ENCODE results near the gene MINDY1. TPM values are rescaled to one million over a fixed set of nuclear protein-coding genes. Genes with fewer than 3 reads are reported as not detected.

MINDY1 gene
- total RNA-seq, 2 donors from 2014 or later, result 43.5 to 50.4 TPM

- intact Hi-C loops (cut with DNase I, micrococcal nuclease), result no loop called here
- ATAC-seq (peak; percentile 30), DNase-seq (no peak)
These were observed 6.8 kb upstream of the MINDY1 start for GRCh38 chr1:151013518-151013917.

DNA sequence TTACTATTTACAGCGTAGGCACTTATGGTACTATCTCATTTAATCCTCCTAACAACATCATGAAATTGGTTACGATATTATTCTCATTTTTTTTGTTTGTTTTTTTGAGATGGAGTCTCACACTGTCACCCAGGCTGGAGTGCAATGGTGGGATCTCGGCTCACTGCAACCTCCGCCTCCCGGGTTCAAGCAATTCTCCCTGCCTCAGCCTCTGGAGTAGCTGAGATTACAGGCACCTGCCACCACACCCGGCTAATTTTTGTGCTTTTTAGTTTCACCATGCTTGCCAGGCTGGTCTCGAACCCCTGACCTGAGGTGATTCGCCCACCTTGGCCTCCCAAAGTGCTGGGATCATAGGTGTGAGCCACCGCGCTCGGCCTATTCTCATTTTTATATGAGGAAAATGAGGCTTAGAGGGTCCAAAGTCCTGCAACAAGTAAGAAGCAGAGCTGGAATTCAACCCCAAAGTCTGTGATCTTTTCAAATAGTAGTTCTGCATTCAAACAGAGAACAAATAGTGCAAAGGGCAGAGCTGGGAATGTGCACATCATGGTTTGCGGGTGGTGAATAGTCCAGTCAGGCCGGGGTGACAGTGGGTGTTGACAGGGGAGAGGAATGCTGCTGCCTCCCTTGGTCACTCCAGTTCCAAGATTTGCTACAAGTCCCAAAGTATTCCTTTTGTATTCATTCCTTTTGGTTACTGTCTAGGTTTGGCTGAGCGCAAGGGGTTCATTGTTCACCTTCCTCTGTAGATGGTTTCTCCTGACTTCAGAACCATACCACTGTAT lies 6.2 kb upstream of the MINDY1 start:
- DNase-seq, result peak; percentile 53 to 58
- intact Hi-C loops (cut with DNase I, micrococcal nuclease), result no loop called here
- peak; percentile 67 for ATAC-seq

- intact Hi-C loops (cut with DNase I, micrococcal nuclease), result no loop called here
- no peak for DNase-seq
- no peak for ATAC-seq
These were observed 4.6 kb upstream of the MINDY1 start for GRCh38 chr1:151011154-151011850.

GRCh38 chr1:151010346-151010726 lies 3.6 kb upstream of the MINDY1 start:
- intact Hi-C loops (cut with DNase I, micrococcal nuclease), result no loop called here
- ATAC-seq (no peak), DNase-seq (no peak)

GRCh38 chr1:151009674-151010345 lies 3.1 kb upstream of the MINDY1 start:
- intact Hi-C loops (cut with DNase I, micrococcal nuclease), result no loop called here
- ATAC-seq, result no peak
- DNase-seq, result no peak

DNA sequence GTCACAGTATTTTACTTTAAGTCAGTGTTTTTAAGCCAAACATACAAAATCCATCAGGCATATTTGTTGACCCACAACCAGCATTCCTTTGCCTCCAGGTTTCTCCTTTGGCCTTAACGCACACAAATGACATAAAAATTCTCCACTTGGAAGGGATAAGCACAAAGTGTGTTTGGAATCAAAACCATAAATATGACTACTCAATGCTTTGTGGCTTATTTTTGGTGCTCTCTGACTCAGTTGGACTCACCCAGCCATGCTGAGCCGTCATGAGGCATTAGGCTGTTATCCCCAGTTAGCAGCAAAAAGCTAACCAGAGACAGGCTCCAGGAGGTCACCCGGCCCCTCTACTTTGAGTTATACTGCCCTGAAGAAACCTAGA lies 2.5 kb upstream of the MINDY1 start:
- ATAC-seq (no peak), DNase-seq (no peak)
- intact Hi-C loops (cut with DNase I, micrococcal nuclease), result no loop called here

GRCh38 chr1:151008244-151009205 lies 1.8 kb upstream of the MINDY1 start, which contains the start of gene PRUNE1:
PRUNE1 (plus strand) TSS chr1:151008449; CDS start chr1:151008633, 184 bp downstream.
- intact Hi-C loops (cut with DNase I, micrococcal nuclease), result no loop called here
- ATAC-seq (peak; percentile 76), DNase-seq (peak; percentile 97 to 99)

DNA sequence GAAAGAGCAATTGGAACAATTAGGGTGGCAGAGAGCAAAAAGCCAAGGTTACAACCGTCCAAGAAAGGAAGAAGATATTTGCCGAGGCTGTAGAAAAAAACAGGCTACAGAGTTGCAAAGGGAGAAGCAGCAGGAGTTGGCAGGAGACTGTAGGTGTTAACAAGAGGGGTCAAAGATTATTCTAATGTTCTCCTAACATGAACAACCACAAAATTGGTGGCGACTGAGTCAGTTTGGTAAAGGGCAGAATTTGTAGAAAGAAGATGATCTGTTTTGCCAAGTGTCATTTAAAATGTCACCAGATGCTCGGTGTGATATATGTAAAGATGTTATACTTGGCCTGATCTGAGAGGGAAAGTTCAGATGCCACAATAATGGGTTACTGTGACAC lies 1.1 kb upstream of the MINDY1 start:
- no peak for ATAC-seq
- no peak for DNase-seq
- intact Hi-C loops (cut with DNase I, micrococcal nuclease), result no loop called here

GRCh38 chr1:151005729-151006319 lies 878 bp downstream of the MINDY1 start:
- no peak for DNase-seq
- intact Hi-C loops (cut with DNase I, micrococcal nuclease), result no loop called here
- ATAC-seq, result peak; percentile 2

DNA sequence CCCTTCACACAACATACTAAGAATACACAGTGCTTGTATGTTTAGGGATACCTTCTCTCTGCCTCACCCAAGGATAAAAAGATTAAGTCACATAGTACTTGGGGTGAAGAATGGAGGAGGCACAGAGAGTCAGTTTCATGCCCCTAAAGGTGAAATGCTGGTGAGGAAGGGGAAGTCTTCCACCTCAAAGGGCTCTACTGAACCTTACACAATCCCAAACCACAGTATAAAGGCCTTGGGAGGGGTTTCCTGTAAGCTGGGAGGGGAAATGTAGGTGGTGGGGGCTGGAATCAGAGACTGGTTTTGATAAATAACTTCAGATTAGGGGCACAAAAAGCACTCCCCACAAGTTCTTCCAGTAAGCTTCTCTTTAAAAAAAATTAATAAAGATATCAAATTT lies 3.5 kb downstream of the MINDY1 start:
- DNase-seq, result no peak

GRCh38 chr1:151002611-151003010 lies 4.1 kb downstream of the MINDY1 start:
- DNase-seq (no peak), ATAC-seq (no peak)
- intact Hi-C loops (cut with DNase I, micrococcal nuclease), result loop anchor here in 1 of 2 donors (5.0 kb wide), 1 partner anchor 175 kb away; no protein-coding TSS in a partner anchor

More for the DNA sequence above, 3.5 kb downstream of the MINDY1 start:
- intact Hi-C loops (cut with DNase I, micrococcal nuclease), result loop anchor here in 1 of 2 donors (5.0 kb wide), 1 partner anchor 176 kb away; no protein-coding TSS in a partner anchor
- no peak for ATAC-seq

DNA sequence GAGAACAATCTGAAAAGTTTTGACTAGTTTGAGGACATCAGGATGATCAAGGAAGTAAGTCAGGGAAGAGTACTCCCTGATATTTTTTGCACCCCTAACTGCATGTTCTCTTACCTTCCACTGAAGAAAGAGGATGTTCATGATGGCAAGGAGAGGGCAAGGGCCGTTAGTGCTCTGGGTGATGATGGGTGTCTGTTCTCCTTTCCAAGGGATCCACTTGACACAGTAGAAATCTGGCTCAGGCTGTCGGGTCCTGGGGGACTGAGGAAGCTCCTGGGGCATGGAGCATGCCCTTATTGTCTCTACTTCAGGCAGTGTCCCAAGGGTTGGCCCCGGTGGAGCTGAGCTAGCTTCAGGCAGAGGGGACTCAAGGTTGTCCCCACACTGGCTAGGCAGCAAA lies 4.7 kb downstream of the MINDY1 start:
- ATAC-seq (no peak), DNase-seq (no peak)
- intact Hi-C loops (cut with DNase I, micrococcal nuclease), result loop anchor here in 1 of 2 donors (5.0 kb wide), 1 partner anchor 175 kb away; no protein-coding TSS in a partner anchor

DNA sequence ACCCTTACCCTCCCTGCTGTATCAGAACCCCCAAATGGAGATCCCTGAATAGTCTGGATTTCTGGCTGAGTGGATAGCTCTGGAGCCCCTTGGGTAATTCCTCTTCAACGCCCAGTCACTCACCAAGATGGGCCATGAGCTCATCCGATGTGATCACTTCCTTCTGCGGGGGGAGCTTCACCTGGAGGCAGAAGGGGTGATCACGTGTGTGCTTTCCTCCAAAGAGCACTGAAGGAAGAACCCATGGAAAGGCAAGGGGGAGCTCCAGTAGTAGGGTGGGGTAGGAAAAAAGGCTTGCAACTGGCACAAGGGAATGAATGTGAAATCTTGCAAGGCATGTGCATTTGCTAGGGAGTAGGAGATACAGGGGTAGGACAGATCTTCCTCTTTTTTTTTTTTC lies 5.1 kb downstream of the MINDY1 start:
- intact Hi-C loops (cut with DNase I, micrococcal nuclease), result loop anchor here in 1 of 2 donors (5.0 kb wide), 1 partner anchor 174 kb away; no protein-coding TSS in a partner anchor
- DNase-seq, result no peak
- no peak for ATAC-seq

- intact Hi-C loops (cut with DNase I, micrococcal nuclease), result loop anchor here in 1 of 2 donors (5.0 kb wide), 1 partner anchor 173 kb away; no protein-coding TSS in a partner anchor
- no peak for ATAC-seq
These were observed 6.3 kb downstream of the MINDY1 start for GRCh38 chr1:151000408-151000807.

DNA sequence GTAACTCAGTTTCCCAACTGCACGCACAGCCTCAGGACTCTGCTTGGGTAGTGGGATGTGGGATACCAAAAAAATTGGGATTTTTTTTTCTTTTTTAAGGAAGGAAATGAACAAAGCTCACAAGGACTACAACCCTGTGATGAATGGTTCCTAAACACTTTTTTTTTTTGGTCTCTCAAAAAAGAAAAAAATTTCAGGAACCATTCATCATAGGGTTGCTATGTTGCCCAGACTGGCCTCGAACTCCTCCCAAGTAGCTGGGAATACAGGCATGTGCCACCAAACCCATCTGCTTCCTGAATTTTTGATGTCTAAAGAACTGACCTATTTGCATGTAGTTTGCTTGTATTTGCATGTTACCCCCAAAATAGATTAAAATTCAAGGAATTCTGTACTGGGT lies 6.8 kb downstream of the MINDY1 start:
- no peak for ATAC-seq
- intact Hi-C loops (cut with DNase I, micrococcal nuclease), result loop anchor here in 1 of 2 donors (5.0 kb wide), 1 partner anchor 173 kb away; no protein-coding TSS in a partner anchor
- no peak for DNase-seq

More at GRCh38 chr1:151000408-151000807, 6.3 kb downstream of the MINDY1 start:
- no peak for DNase-seq

DNA sequence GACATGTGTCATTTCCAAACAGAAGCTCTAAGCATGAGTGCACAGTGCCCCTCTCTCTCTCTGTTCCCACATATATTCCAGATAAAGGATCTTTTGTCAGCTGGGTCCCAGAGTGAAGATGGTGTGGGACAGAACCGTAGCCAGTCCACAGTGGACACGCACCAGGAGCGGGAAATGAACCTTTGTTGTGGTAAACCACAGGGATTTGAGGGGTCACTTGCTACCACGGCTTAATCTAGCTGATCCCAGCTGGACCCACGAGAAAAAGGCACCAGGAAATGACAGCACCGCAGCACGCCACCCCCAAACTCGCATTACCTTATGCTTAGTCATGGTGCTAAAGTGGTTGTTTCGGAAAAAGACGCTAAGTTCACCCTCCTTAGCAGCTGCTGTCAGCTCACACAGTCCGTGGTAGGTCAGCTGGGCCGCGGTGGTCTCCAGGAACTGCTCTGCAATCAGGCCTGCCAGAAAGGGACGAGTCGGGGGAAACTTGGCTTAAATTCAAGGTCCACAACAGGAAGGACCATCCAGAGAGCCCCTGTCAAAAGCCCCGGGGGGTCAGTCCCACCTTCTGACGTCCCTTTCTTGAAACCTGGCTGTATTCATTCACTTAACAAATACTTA lies 7.5 kb downstream of the MINDY1 start:
- intact Hi-C loops (cut with DNase I, micrococcal nuclease), result no loop called here
- ATAC-seq, result no peak
- no peak for DNase-seq

DNA sequence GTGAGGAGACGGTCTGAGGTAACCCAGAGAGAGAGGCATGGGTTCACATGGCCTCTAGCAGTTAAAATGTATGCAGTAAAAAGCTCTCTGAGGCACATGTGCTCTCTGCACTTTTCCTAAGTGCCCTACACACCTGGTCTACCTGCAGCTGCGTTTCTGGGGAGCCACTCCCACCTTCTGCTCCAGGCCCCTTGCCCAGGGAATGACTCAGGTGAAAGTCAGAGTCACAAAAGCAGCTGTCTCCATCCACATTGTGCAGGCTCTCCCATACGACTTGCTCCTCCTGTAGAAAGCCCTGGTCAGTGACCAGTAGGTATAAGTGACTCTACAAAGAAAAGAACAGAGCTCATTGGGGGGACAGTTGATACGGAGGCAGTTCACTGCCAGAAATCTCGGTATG lies 8.8 kb downstream of the MINDY1 start:
- intact Hi-C loops (cut with DNase I, micrococcal nuclease), result no loop called here
- no peak for DNase-seq
- no peak for ATAC-seq

Measured in left colon (tissue), 2 donors.